PC-9 (cell line): ENCODE data around the gene TRNT1. TPM values are rescaled to one million over a fixed set of nuclear protein-coding genes. Genes with fewer than 3 reads are reported as not detected.

ENCODE experiments used
- BruUV-seq: library from RNA; stranded (reverse); fragments of 400-500 nt; replicated peaks from 2 replicates; lab custom pipeline; 2021; lab: Mats Ljungman, UMichigan
- CTCF ChIA-PET: fragments of 300-600 bp; sonication (Branson Sonifier 250); formaldehyde crosslinking; loops from one replicate; lab custom pipeline; 2022; ENCODE audit warnings: antibody characterized with exemption; lab: Charles Lee
- POLR2A ChIA-PET: fragments of 300-600 bp; sonication (Branson Sonifier 250); formaldehyde crosslinking; loops from one replicate; lab custom pipeline; 2022; ENCODE audit warnings: antibody characterized with exemption; ENCODE audit not compliant: unreplicated experiment; lab: Charles Lee
- DNase-seq, 2 experiments: peaks; one replicate each; pipeline versions ENCODE4 v3.0.0 to v3.0.0-alpha.2; 2015 to 2022; ENCODE audit warnings: mixed read lengths in 1 of 2
- H2AFZ ChIP-seq: fragments of 200-600 bp; sonication (generic); 2 replicates; pipeline ENCODE4 v1.8.1; 2017; ENCODE audit warnings: antibody characterized with exemption
- H3F3A ChIP-seq: fragments of 200-600 bp; sonication (generic); 2 replicates; pipeline ENCODE4 v1.8.1; 2017; ENCODE audit warnings: antibody characterized with exemption, mild to moderate bottlenecking, low read depth; ENCODE audit not compliant: insufficient read depth
- H3K27ac ChIP-seq: fragments of 200-600 bp; sonication (generic); 2 replicates; pipeline ENCODE4 v1.6.1; 2016; ENCODE audit warnings: mixed run types
- H3K27me3 ChIP-seq: fragments of 200-600 bp; sonication (generic); 2 replicates; pipeline ENCODE4 v1.6.1; 2016; ENCODE audit warnings: low read depth, mixed run types; ENCODE audit not compliant: insufficient read depth
- H3K36me3 ChIP-seq: fragments of 200-600 bp; sonication (generic); 2 replicates; pipeline ENCODE4 v1.6.1; 2016; ENCODE audit warnings: low read depth, mixed run types
- H3K4me1 ChIP-seq: fragments of 200-600 bp; sonication (generic); replicated peaks from 2 replicates; pipeline ENCODE4 v1.6.1; 2016; ENCODE audit warnings: mixed run types; ENCODE audit not compliant: insufficient read depth
- H3K4me2 ChIP-seq: fragments of 200-600 bp; sonication (generic); 2 replicates; pipeline ENCODE4 v1.6.1; 2017; ENCODE audit warnings: mixed run types
- H3K4me3 ChIP-seq: fragments of 200-600 bp; sonication (generic); 2 replicates; pipeline ENCODE4 v1.6.1; 2016; ENCODE audit warnings: mixed run types
- H3K79me2 ChIP-seq: fragments of 200-600 bp; sonication (generic); 2 replicates; pipeline ENCODE4 v1.6.1; 2017; ENCODE audit warnings: low read depth, mixed run types
- H3K9me2 ChIP-seq: fragments of 200-600 bp; sonication (generic); 2 replicates; pipeline ENCODE4 v1.8.1; 2017; ENCODE audit warnings: mild to moderate bottlenecking; ENCODE audit not compliant: insufficient read depth
- H3K9me3 ChIP-seq: fragments of 200-600 bp; sonication (generic); 2 replicates; pipeline ENCODE4 v1.8.1; 2016; ENCODE audit warnings: low read depth; ENCODE audit not compliant: insufficient read depth
- H4K20me1 ChIP-seq: fragments of 200-600 bp; sonication (generic); 2 replicates; pipeline ENCODE4 v1.8.1; 2017; ENCODE audit not compliant: insufficient read depth
- CTCF ChIP-seq: fragments of 200-600 bp; sonication (generic); conservative IDR thresholded peaks from 2 replicates; pipeline ENCODE4 v1.6.1; 2017; ENCODE audit warnings: mixed run types, antibody characterized with exemption, mild to moderate bottlenecking, moderate library complexity
- EZH2 ChIP-seq: fragments of 200-600 bp; sonication (generic); IDR thresholded peaks from 2 replicates; pipeline ENCODE4 v1.8.0; 2017; ENCODE audit warnings: antibody characterized with exemption, low read depth
- intact Hi-C: fragments of 100-400 bp; cut with micrococcal nuclease; formaldehyde crosslinking; loops from one replicate; pipeline ENCODE4 v1.10.0; 2022; ENCODE audit not compliant: unreplicated experiment
- total RNA-seq: library from RNA; stranded (reverse); gene quantifications from 2 replicates; pipeline ENCODE4 v1.2.3, GENCODE V29; 2021

Gene TRNT1
- total RNA-seq, 1 experiment from 2014 or later: 22.5 TPM

- BruUV-seq: no TSS peak
- POLR2A ChIA-PET: no interaction called here
- no peaks in the 10 kb centered on the region for H3K4me1 ChIP-seq
- no peak overlapping the region for H2AFZ ChIP-seq
- no peaks in the 10 kb centered on the region for H3K9me2 ChIP-seq
- intact Hi-C loops: no loop called here
- no peak overlapping the region for H3K27ac ChIP-seq
- H3F3A ChIP-seq: no peaks in the 10 kb centered on the region
- H3K79me2 ChIP-seq: no peaks in the 10 kb centered on the region
- no peak overlapping the region for H3K4me3 ChIP-seq
- CTCF ChIA-PET: no interaction called here
- DNase-seq: no peak
- H3K9me3 ChIP-seq: no peaks in the 10 kb centered on the region
- no peak for TF ChIP-seq CTCF
- no peak for TF ChIP-seq EZH2
- no peaks in the 10 kb centered on the region for H3K36me3 ChIP-seq
- H3K4me2 ChIP-seq: no peak overlapping the region
- H4K20me1 ChIP-seq: no peaks in the 10 kb centered on the region
- H3K27me3 ChIP-seq: peaks cover 4% of the 10 kb centered on the region; the same call in 1 of the 2 replicates
Observed at GRCh38 chr3:3107181-3107580, 19.6 kb upstream of the TRNT1 start.

GRCh38 chr3:3107858-3108257 lies 18.9 kb upstream of the TRNT1 start:
- no TSS peak for BruUV-seq
- CTCF ChIA-PET: no interaction called here
- H3K4me2 ChIP-seq: no peak overlapping the region
- H3K27me3 ChIP-seq: no peaks in the 10 kb centered on the region; the same call in 1 of the 2 replicates
- no peak overlapping the region for H3K4me3 ChIP-seq
- no peaks in the 10 kb centered on the region for H3K9me2 ChIP-seq
- TF ChIP-seq EZH2 (no peak), CTCF (no peak)
- no peak overlapping the region for H3K27ac ChIP-seq
- POLR2A ChIA-PET: no interaction called here
- H3K79me2 ChIP-seq: no peaks in the 10 kb centered on the region
- H3K9me3 ChIP-seq: no peaks in the 10 kb centered on the region
- H3K36me3 ChIP-seq: no peaks in the 10 kb centered on the region
- H3F3A ChIP-seq: no peaks in the 10 kb centered on the region
- no peak for DNase-seq
- H2AFZ ChIP-seq: no peak overlapping the region
- H3K4me1 ChIP-seq: no peaks in the 10 kb centered on the region
- intact Hi-C loops: no loop called here
- no peaks in the 10 kb centered on the region for H4K20me1 ChIP-seq

GRCh38 chr3:3109407-3110298 lies 17.1 kb upstream of the TRNT1 start:
- no peak overlapping the region for H3K27ac ChIP-seq
- H3K4me1 ChIP-seq: no peaks in the 10 kb centered on the region
- H3K36me3 ChIP-seq: no peaks in the 10 kb centered on the region
- no TSS peak for BruUV-seq
- H3K9me2 ChIP-seq: no peaks in the 10 kb centered on the region
- H3F3A ChIP-seq: no peaks in the 10 kb centered on the region
- no peak overlapping the region for H3K4me2 ChIP-seq
- H3K9me3 ChIP-seq: no peaks in the 10 kb centered on the region
- H2AFZ ChIP-seq: no peak overlapping the region
- TF ChIP-seq EZH2 (no peak), CTCF (no peak)
- H4K20me1 ChIP-seq: no peaks in the 10 kb centered on the region
- POLR2A ChIA-PET: no interaction called here
- intact Hi-C loops: no loop called here
- H3K27me3 ChIP-seq: no peaks in the 10 kb centered on the region
- no peak for DNase-seq
- CTCF ChIA-PET: interaction anchor here (0.5 kb wide), 1 partner anchor 19 kb away, joined by 5 read pairs; no protein-coding TSS in a partner anchor
- no peak overlapping the region for H3K4me3 ChIP-seq
- no peaks in the 10 kb centered on the region for H3K79me2 ChIP-seq
